ENCODE results near the gene SIM2. TPM values are rescaled to one million over a fixed set of nuclear protein-coding genes. Genes with fewer than 3 reads are reported as not detected.

Gene SIM2
- total RNA-seq, 1 experiment from 2014 or later, result 23.9 TPM

GRCh38 chr21:36785615-36786014 is 86.7 kb downstream of the SIM2 start:
- ChIA-PET POLR2A (no interaction called here), CTCF (no interaction called here), RAD21 (ENCODE audit: low non-redundant PET in 1 of 2, low total read pairs in 2 of 2, uncharacterized antibody in 2 of 2, unreplicated experiment in 2 of 2) (no interaction called here)
- no peaks in the 10 kb centered on the region for H3K9me2 ChIP-seq (ENCODE audit: insufficient read depth)
- no TSS peak for BruUV-seq (replicated peaks)
- ATAC-seq (no peak), DNase-seq (ENCODE audit: low read depth, low spot score) (no peak)
- H3K27me3 ChIP-seq (ENCODE audit: insufficient read depth, low read length), result no peaks in the 10 kb centered on the region
- H3K4me3 ChIP-seq (replicated peaks in 1 of 2; ENCODE audit: low read depth in 1 of 2, low read length in 2 of 2), result no peak overlapping the region
- peaks cover 44 to 77% of the 10 kb centered on the region in 2 experiments for H3K4me1 ChIP-seq (ENCODE audit: control insufficient read depth in 1 of 2, insufficient read depth in 2 of 2, low read length in 2 of 2)
- H3K9ac ChIP-seq (ENCODE audit: low read length), result peak overlapping the region; percentile 39; the same call in 1 of the 2 replicates
- TF ChIP-seq CBX3 (IDR thresholded peaks at IDR 0.05; ENCODE audit: low read depth) (no peak), SRF (IDR thresholded peaks at IDR 0.05; ENCODE audit: low read depth) (no peak), TCF7L2 (IDR thresholded peaks at IDR 0.05; ENCODE audit: borderline replicate concordance, extremely low read depth, insufficient read depth, insufficient read length) (no peak), JUND (IDR thresholded peaks at IDR 0.05) (no peak), POLR2A (IDR thresholded peaks at IDR 0.05; ENCODE audit: borderline replicate concordance, extremely low read depth, insufficient read depth, insufficient read length) (no peak), EZH2 (IDR thresholded peaks at IDR 0.05) (no peak), ZNF274 (IDR thresholded peaks at IDR 0.05; ENCODE audit: low read depth, low read length) (no peak), RAD21 (IDR thresholded peaks at IDR 0.05; ENCODE audit: low read depth) (no peak), POLR2AphosphoS5 (IDR thresholded peaks at IDR 0.05; ENCODE audit: low read depth, low read length) (no peak), CEBPB (IDR thresholded peaks at IDR 0.05; ENCODE audit: low read depth) (no peak), FOSL1 (IDR thresholded peaks at IDR 0.05; ENCODE audit: low read depth) (no peak), REST (IDR thresholded peaks at IDR 0.05; ENCODE audit: low read depth) (no peak), EZH2phosphoT487 (IDR thresholded peaks at IDR 0.05; ENCODE audit: borderline replicate concordance) (no peak), YY1 (IDR thresholded peaks at IDR 0.05; ENCODE audit: extremely low read depth, insufficient replicate concordance, low read depth, low read length) (no peak), ELF1 (IDR thresholded peaks at IDR 0.05; ENCODE audit: borderline replicate concordance, low read depth) (no peak), EGR1 (IDR thresholded peaks at IDR 0.05; ENCODE audit: low read depth) (no peak)
- no peaks in the 10 kb centered on the region for H4K20me1 ChIP-seq (ENCODE audit: insufficient read depth)
- no peaks in the 10 kb centered on the region for H3K36me3 ChIP-seq (ENCODE audit: control insufficient read depth in 1 of 2, insufficient read depth in 2 of 2, low read length in 2 of 2)
- no peaks in the 10 kb centered on the region for H3K79me2 ChIP-seq (ENCODE audit: insufficient read depth, low read length)
- intact Hi-C loops (cut with micrococcal nuclease), result no loop called here
- no peaks in the 10 kb centered on the region for H3K9me3 ChIP-seq (ENCODE audit: control insufficient read depth in 1 of 2, insufficient read depth in 1 of 2, low read depth in 1 of 2, low read length in 2 of 2)
- no peak overlapping the region for H2AFZ ChIP-seq (ENCODE audit: low read depth, low read length, poor library complexity, severe bottlenecking)
- H3K27ac ChIP-seq (ENCODE audit: low read depth, low read length), result no peak overlapping the region
- peak overlapping the region; percentile 54 for H3K4me2 ChIP-seq (ENCODE audit: low read length)
